Pancreas (tissue), 10 donors: ENCODE data around the gene DQX1. TPM values are rescaled to one million over a fixed set of nuclear protein-coding genes. Genes with fewer than 3 reads are reported as not detected.

Experiments
- ATAC-seq, 4 donors: fragments of 200-7000 bp; cut with Tn5 transposase; one replicate each; pipeline versions ENCODE4 v1.8.0 to v1.9.1; 2020; ENCODE audit warnings: mild to moderate bottlenecking in 4 of 4, moderate library complexity in 4 of 4
- DNase-seq, 6 donors: peaks; one replicate each; pipeline ENCODE4 v3.0.0-alpha.2; 2020
- FAIRE-seq: peaks from 2 replicates; lab custom pipeline; 2012; peaks lifted over from hg19 to GRCh38; lab: Jason Lieb, UNC
- H3K27ac ChIP-seq, 4 donors: fragments of 200-600 bp; sonication (generic); 1 replicate in 3 of 4; 2 replicates in 1 of 4; pipeline versions ENCODE4 v1.5.0 to v1.8.0; 2020
- H3K27me3 ChIP-seq, 4 donors: fragments of 200-600 bp; one replicate each; pipeline ENCODE4 v1.8.0; 2021
- H3K36me3 ChIP-seq, 3 donors: fragments of 200-600 bp; sonication (generic) in 1 of 3; one replicate each; pipeline versions ENCODE4 v1.5.0 to v1.8.0; 2020 to 2021
- H3K4me1 ChIP-seq, 3 donors: fragments of 200-600 bp; one replicate each; pipeline ENCODE4 v1.8.0; 2021
- H3K4me3 ChIP-seq, 4 donors: fragments of 200-600 bp; sonication (generic) in 2 of 4; one replicate each; pipeline versions ENCODE4 v1.5.0 to v1.8.0; 2020 to 2021
- H3K9me3 ChIP-seq, 4 donors: fragments of 200-600 bp; one replicate each; pipeline ENCODE4 v1.8.0; 2021
- WGBS, 2 donors: extraction: QIAGEN DNeasy Blood & Tissue Kit; methylation state at CpG; one replicate each; pipeline ENCODE4 v1.1.7; 2013; 5-methylcytosine and 5-hydroxymethylcytosine counted together
- intact Hi-C, 3 donors: fragments of 100-400 bp; cut with DNase I; formaldehyde crosslinking; loops; one replicate each; pipeline versions ENCODE4 v1.11.1 to v1.14.2; 2022
- polyA plus RNA-seq, 2 donors: library from polyadenylated mRNA; stranded (reverse); fragments of 200-250 nt; gene quantifications; one replicate each; pipeline ENCODE4 v1.2.3, GENCODE V29; 2013
- total RNA-seq, 6 donors: library from RNA; stranded (reverse); fragmentation: NEBNext Ultra II Directional in 4 of 6; extraction: Animal tissue kit (Norgen Biotek cat#: 25700) in 4 of 6; gene quantifications; one replicate each; pipeline versions ENCODE4 v1.2.1 to v1.2.4, GENCODE V29; 2021 to 2023
- TF ChIP-seq, protein P1 (sequence below), 4 donors: fragments of 200-600 bp; sonication (generic) in 3 of 4; IDR thresholded peaks; one replicate each; pipeline versions ENCODE4 v1.5.0 to v1.8.0; 2021; ENCODE audit warnings: antibody characterized with exemption in 4 of 4
- donor health status: healthy with polysubstance abuse.
- donor health status: DM: no; HTN: no; CAD: no; lungs with moderate emphysema.
- donor health status: DM: no; HTN: no; CAD: no.
- donor health status: control.
- donor health status: control.
- donor health status: Bipolar disorder and iron deficiency.
- donor health status: DM: yes; HTN: yes; CAD: no.
- donor health status: DM: no; HTN: no; CAD: no.
- donor health status: DM: no; HTN: no; CAD: no.
- donor health status: DM: yes; HTN: yes; CAD: no.

DQX1 gene
- total and polyA plus RNA-seq, 8 donors, result 0.07 to 0.16 (median 0.15) TPM; not detected in 5

GRCh38 chr2:74507145-74507925, 18.7 kb downstream of the DQX1 start, which contains the start of gene PCGF1:
PCGF1 (minus strand) TSS chr2:74507695; CDS start chr2:74507668, 27 bp downstream.
- DNase-seq (peak; percentile 98 to 100 (median 99)), ATAC-seq (peak; percentile 93 to 97 (median 94)), FAIRE-seq (no peak)
- intact Hi-C loops, result no loop called here
- Histone ChIP-seq H3K27ac (peak within 1 kb of the TSS; percentile 91 to 98 (median 94)), H3K4me1 (peaks cover 6 to 29% (median 11%) of the 10 kb centered on the region in 3 donors), H3K36me3 (no peaks in the 10 kb centered on the region), H3K27me3 (peaks cover 0 to 7% (median 0%) of the 10 kb centered on the region in 4 donors), H3K9me3 (no peaks in the 10 kb centered on the region), H3K4me3 (peak within 1 kb of the TSS; percentile 64 to 89 (median 69))
- 0 to 1% methylated on average over 55 to 56 of the region's 56 CpGs for WGBS, 2 donors
- TF ChIP-seq, protein P1, sequence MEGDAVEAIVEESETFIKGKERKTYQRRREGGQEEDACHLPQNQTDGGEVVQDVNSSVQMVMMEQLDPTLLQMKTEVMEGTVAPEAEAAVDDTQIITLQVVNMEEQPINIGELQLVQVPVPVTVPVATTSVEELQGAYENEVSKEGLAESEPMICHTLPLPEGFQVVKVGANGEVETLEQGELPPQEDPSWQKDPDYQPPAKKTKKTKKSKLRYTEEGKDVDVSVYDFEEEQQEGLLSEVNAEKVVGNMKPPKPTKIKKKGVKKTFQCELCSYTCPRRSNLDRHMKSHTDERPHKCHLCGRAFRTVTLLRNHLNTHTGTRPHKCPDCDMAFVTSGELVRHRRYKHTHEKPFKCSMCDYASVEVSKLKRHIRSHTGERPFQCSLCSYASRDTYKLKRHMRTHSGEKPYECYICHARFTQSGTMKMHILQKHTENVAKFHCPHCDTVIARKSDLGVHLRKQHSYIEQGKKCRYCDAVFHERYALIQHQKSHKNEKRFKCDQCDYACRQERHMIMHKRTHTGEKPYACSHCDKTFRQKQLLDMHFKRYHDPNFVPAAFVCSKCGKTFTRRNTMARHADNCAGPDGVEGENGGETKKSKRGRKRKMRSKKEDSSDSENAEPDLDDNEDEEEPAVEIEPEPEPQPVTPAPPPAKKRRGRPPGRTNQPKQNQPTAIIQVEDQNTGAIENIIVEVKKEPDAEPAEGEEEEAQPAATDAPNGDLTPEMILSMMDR (IDR thresholded peaks at IDR 0.05), result no peak

GRCh38 chr2:74505448-74506246, 20.4 kb downstream of the DQX1 start:
- intact Hi-C loops, result no loop called here
- 87 to 93% methylated on average over 14 of the region's 14 CpGs for WGBS, 2 donors
- ATAC-seq, result no peak

GRCh38 chr2:74504591-74504990, 21.4 kb downstream of the DQX1 start:
- TF ChIP-seq, protein P1 (IDR thresholded peaks at IDR 0.05), result no peak
- Histone ChIP-seq H3K4me3 (no peak overlapping the region), H3K27ac (no peak overlapping the region), H3K9me3 (no peaks in the 10 kb centered on the region), H3K27me3 (peaks cover 0 to under 1% (median 0%) of the 10 kb centered on the region in 4 donors), H3K4me1 (peaks cover 6 to 29% (median 11%) of the 10 kb centered on the region in 3 donors), H3K36me3 (no peaks in the 10 kb centered on the region)
- 92 to 96% methylated on average over 3 of the region's 3 CpGs for WGBS, 2 donors
- intact Hi-C loops, result no loop called here
- no peak for FAIRE-seq
- DNase-seq, result no peak
- no peak for ATAC-seq

More at GRCh38 chr2:74505448-74506246, 20.4 kb downstream of the DQX1 start:
- TF ChIP-seq, protein P1 (IDR thresholded peaks at IDR 0.05), result no peak
- Histone ChIP-seq H3K4me1 (peaks cover 6 to 29% (median 11%) of the 10 kb centered on the region in 3 donors), H3K27ac (no peak overlapping the region), H3K4me3 (peak overlapping the region in 2 of 4 donors; percentile 65 to 89), H3K36me3 (no peaks in the 10 kb centered on the region), H3K27me3 (no peaks in the 10 kb centered on the region), H3K9me3 (no peaks in the 10 kb centered on the region)
- FAIRE-seq (no peak), DNase-seq (no peak)

DNA sequence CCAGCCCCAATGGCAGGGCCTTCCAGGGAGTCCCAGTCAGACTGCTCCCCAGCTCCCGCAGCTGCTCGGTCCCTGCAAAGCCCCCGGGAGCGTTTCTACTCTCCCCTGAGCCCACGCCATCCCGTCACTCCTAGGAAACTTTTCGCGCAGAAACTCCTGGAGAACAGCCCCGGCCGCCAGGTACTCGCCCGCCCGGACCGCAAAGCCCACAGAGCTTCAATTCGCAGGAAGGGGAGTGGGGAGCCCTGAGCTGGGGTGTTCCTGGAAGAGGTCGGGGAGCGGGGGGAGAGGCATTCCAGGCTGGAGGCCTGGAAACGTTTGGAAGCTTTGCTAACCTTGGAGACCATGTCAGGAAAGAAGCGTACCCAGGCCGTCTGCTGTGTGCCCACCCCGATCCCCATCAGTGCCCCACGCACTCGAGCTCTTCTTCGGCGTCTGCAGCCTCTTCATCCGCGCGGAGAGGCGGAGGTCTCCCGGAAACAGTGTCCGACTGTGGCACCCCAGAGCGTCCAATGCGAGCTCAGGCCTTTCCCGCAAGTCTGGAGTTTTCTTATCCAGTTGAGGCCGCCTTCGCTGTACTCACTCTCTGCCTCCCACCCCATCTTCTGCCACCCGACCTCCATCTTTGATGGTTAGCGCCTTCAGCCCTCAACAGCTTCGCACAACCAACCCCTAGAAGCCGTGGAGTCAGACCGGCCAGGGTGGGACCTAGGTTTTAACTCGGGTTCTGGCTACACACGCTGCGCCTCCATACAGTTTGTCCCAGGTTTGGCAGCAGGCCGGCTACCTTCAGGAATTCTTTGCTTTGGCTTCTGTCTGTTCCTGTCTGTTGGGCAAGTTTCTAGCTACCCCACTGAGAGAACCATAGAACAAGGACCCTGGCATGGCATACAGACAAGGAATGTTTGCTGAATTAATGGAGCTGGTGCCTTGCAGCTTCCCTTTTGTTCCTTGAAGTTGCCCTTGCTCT, 22.2 kb downstream of the DQX1 start:
- Histone ChIP-seq H3K27ac (peak overlapping the region; percentile 23 to 74 (median 48)), H3K4me3 (peak overlapping the region; percentile 38 to 75 (median 52)), H3K9me3 (no peaks in the 10 kb centered on the region), H3K4me1 (peaks cover 6 to 33% (median 11%) of the 10 kb centered on the region in 3 donors), H3K36me3 (no peaks in the 10 kb centered on the region), H3K27me3 (peaks cover 0 to 6% (median 0%) of the 10 kb centered on the region in 4 donors)
- DNase-seq, result peak in 2 of 6 donors; percentile 37 to 74
- no peak for ATAC-seq
- no peak for FAIRE-seq
- TF ChIP-seq, protein P1 (IDR thresholded peaks at IDR 0.05), result no peak
- intact Hi-C loops, result no loop called here
- 61 to 64% methylated on average over 45 of the region's 45 CpGs for WGBS, 2 donors
